Fibroblast of pulmonary artery (primary cell): Measurements from ENCODE around the gene BANP.

ENCODE experiments used
- DNase-seq: peaks from one replicate; pipeline ENCODE4 v3.0.0-alpha.2; 2010; ENCODE audit warnings: low read depth
- H3K4me3 ChIP-seq: replicated peaks from 2 replicates; pipeline ENCODE4 v1.5.1; 2011; ENCODE audit warnings: low read depth, mild to moderate bottlenecking, control low read depth, low read length, moderate library complexity
- CTCF ChIP-seq: IDR thresholded peaks from 2 replicates; pipeline ENCODE4 v1.5.1; 2011; ENCODE audit warnings: mild to moderate bottlenecking, control low read depth, low read length, inconsistent platforms; ENCODE audit errors: missing control alignments

BANP gene

DNA sequence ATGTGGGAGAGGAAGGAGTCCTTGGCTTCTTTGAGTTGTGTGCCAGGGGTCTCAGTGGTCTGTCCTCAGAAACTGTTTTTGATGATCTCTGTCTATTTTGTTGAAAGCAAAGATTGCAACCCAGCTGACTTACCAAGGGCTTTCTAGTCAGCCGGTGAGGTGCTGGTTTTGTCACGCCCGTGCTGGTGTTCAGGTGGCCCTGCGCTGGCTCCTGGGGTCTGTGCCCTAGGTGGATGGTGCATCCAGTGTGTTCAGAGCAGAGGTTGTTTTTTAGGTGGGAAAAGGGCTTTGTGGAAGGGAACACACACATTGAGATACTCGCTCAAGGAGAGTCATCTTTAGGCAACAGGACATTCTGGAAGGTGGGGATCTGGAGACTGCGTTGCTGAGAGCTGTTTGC, 51.0 kb downstream of the BANP start:
- no peak for DNase-seq
- TF ChIP-seq CTCF, result no peak
- H3K4me3 ChIP-seq, result no peak overlapping the region

DNA sequence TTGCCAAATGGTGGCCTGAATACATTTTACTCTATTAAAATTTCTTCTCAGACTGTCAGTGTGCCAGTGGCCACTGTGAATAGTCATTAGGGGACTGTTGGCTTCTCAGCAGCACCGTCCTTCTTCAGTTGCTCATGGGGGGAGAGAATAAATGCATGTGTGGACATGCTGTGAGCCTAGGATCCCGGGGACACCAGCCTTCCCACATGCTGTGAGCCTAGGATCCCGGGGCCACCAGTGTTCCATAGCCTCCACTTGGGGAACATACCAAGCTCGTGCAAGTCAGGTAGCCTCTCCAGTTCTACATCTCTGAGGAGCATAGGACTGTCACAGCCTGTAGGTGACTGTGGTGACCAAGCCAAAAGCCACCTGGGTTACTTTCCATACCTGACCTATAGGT, 51.5 kb downstream of the BANP start:
- H3K4me3 ChIP-seq, result no peak overlapping the region
- DNase-seq, result no peak
- no peak for TF ChIP-seq CTCF

GRCh38 chr16:88003316-88003715, 52.1 kb downstream of the BANP start:
- TF ChIP-seq CTCF, result no peak
- no peak for DNase-seq
- H3K4me3 ChIP-seq, result no peak overlapping the region

GRCh38 chr16:88003736-88004135, 52.5 kb downstream of the BANP start:
- no peak for TF ChIP-seq CTCF
- no peak for DNase-seq
- H3K4me3 ChIP-seq, result no peak overlapping the region

- TF ChIP-seq CTCF, result no peak
- DNase-seq, result no peak
- no peak overlapping the region for H3K4me3 ChIP-seq
Measured at GRCh38 chr16:88004391-88004790, 53.2 kb downstream of the BANP start.

DNA sequence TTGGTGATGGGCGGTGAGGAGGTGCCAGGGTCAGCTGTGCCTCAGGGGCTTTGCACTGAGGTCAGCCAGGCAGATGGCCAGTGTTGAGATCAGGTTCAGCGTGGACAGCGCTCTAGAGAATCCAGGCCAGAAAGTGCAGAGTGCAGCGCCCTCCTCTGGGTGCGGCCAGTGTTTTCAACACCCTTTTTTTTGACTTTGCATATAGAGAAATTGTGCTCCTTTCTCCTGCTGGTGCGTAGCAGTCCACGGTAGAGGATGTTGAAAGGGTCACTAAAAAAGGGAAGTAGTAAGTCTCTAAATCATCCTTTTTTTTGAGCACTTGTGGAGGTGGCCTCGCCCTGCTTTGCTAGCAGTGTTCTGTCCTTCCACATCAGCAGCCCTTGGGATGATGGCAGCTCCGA, 53.9 kb downstream of the BANP start:
- H3K4me3 ChIP-seq, result no peak overlapping the region
- TF ChIP-seq CTCF, result peak; percentile 18
- DNase-seq, result no peak

GRCh38 chr16:88005968-88006367, 54.7 kb downstream of the BANP start:
- TF ChIP-seq CTCF, result no peak
- no peak for DNase-seq
- no peak overlapping the region for H3K4me3 ChIP-seq
